ENCODE data around the gene LYPD1.

Gene LYPD1

GRCh38 chr2:132668987-132669907 lies 758 bp downstream of the LYPD1 start:
- DNase-seq (ENCODE audit: low read depth, low spot score) = no peak

- no peak for DNase-seq (ENCODE audit: low read depth, low spot score)
These were observed 1.7 kb downstream of the LYPD1 start for GRCh38 chr2:132668189-132668823.

- DNase-seq (ENCODE audit: low read depth, low spot score) = no peak
These were observed 2.3 kb downstream of the LYPD1 start for GRCh38 chr2:132667706-132668105.

- DNase-seq (ENCODE audit: low read depth, low spot score) = no peak
These were observed 4.4 kb downstream of the LYPD1 start for GRCh38 chr2:132665401-132666140.

- no peak for DNase-seq (ENCODE audit: low read depth, low spot score)
These were observed 5.9 kb downstream of the LYPD1 start for GRCh38 chr2:132664096-132664495.

GRCh38 chr2:132662732-132663131 lies 7.3 kb downstream of the LYPD1 start:
- no peak for DNase-seq (ENCODE audit: low read depth, low spot score)

GRCh38 chr2:132659331-132659730 lies 10.7 kb downstream of the LYPD1 start:
- DNase-seq (ENCODE audit: low read depth, low spot score) = no peak

GRCh38 chr2:132656266-132656975 lies 13.6 kb downstream of the LYPD1 start:
- no peak for DNase-seq (ENCODE audit: low read depth, low spot score)

GRCh38 chr2:132654968-132655367 lies 15.0 kb downstream of the LYPD1 start:
- DNase-seq (ENCODE audit: low read depth, low spot score) = no peak

- DNase-seq (ENCODE audit: low read depth, low spot score) = no peak
These were observed 15.7 kb downstream of the LYPD1 start for GRCh38 chr2:132654335-132654734.

GRCh38 chr2:132652474-132652873 lies 17.5 kb downstream of the LYPD1 start:
- DNase-seq (ENCODE audit: low read depth, low spot score) = no peak

GRCh38 chr2:132651115-132652045 lies 18.6 kb downstream of the LYPD1 start:
- no peak for DNase-seq (ENCODE audit: low read depth, low spot score)

GRCh38 chr2:132646540-132647108 lies 23.4 kb downstream of the LYPD1 start:
- no peak for DNase-seq (ENCODE audit: low read depth, low spot score)

GRCh38 chr2:132645722-132646539 lies 24.1 kb downstream of the LYPD1 start:
- DNase-seq (ENCODE audit: low read depth, low spot score) = no peak

GRCh38 chr2:132645176-132645575 lies 24.8 kb downstream of the LYPD1 start:
- DNase-seq (ENCODE audit: low read depth, low spot score) = no peak

GRCh38 chr2:132642415-132642814 lies 27.6 kb downstream of the LYPD1 start:
- no peak for DNase-seq (ENCODE audit: low read depth, low spot score)

- no peak for DNase-seq (ENCODE audit: low read depth, low spot score)
These were observed 28.2 kb downstream of the LYPD1 start for GRCh38 chr2:132641819-132642218.

GRCh38 chr2:132640116-132640515 lies 29.9 kb downstream of the LYPD1 start:
- DNase-seq (ENCODE audit: low read depth, low spot score) = no peak

GRCh38 chr2:132638313-132639040 lies 31.5 kb downstream of the LYPD1 start:
- no peak for DNase-seq (ENCODE audit: low read depth, low spot score)

Data from iPS DF 19.7 (cell line).